ENCODE data around the gene SLC30A2. TPM values are rescaled to one million over a fixed set of nuclear protein-coding genes. Genes with fewer than 3 reads are reported as not detected.

The SLC30A2 gene
- total and polyA plus RNA-seq, 9 of the 15 experiments (the other 6 are each of a cell fraction or from before 2014, with no cell fraction given) = 0.01 to 0.18 (median 0.06) TPM; not detected in 3

GRCh38 chr1:26035203-26035958 lies 10.5 kb downstream of the SLC30A2 start (continued):
- TF ChIP-seq, protein P1, sequence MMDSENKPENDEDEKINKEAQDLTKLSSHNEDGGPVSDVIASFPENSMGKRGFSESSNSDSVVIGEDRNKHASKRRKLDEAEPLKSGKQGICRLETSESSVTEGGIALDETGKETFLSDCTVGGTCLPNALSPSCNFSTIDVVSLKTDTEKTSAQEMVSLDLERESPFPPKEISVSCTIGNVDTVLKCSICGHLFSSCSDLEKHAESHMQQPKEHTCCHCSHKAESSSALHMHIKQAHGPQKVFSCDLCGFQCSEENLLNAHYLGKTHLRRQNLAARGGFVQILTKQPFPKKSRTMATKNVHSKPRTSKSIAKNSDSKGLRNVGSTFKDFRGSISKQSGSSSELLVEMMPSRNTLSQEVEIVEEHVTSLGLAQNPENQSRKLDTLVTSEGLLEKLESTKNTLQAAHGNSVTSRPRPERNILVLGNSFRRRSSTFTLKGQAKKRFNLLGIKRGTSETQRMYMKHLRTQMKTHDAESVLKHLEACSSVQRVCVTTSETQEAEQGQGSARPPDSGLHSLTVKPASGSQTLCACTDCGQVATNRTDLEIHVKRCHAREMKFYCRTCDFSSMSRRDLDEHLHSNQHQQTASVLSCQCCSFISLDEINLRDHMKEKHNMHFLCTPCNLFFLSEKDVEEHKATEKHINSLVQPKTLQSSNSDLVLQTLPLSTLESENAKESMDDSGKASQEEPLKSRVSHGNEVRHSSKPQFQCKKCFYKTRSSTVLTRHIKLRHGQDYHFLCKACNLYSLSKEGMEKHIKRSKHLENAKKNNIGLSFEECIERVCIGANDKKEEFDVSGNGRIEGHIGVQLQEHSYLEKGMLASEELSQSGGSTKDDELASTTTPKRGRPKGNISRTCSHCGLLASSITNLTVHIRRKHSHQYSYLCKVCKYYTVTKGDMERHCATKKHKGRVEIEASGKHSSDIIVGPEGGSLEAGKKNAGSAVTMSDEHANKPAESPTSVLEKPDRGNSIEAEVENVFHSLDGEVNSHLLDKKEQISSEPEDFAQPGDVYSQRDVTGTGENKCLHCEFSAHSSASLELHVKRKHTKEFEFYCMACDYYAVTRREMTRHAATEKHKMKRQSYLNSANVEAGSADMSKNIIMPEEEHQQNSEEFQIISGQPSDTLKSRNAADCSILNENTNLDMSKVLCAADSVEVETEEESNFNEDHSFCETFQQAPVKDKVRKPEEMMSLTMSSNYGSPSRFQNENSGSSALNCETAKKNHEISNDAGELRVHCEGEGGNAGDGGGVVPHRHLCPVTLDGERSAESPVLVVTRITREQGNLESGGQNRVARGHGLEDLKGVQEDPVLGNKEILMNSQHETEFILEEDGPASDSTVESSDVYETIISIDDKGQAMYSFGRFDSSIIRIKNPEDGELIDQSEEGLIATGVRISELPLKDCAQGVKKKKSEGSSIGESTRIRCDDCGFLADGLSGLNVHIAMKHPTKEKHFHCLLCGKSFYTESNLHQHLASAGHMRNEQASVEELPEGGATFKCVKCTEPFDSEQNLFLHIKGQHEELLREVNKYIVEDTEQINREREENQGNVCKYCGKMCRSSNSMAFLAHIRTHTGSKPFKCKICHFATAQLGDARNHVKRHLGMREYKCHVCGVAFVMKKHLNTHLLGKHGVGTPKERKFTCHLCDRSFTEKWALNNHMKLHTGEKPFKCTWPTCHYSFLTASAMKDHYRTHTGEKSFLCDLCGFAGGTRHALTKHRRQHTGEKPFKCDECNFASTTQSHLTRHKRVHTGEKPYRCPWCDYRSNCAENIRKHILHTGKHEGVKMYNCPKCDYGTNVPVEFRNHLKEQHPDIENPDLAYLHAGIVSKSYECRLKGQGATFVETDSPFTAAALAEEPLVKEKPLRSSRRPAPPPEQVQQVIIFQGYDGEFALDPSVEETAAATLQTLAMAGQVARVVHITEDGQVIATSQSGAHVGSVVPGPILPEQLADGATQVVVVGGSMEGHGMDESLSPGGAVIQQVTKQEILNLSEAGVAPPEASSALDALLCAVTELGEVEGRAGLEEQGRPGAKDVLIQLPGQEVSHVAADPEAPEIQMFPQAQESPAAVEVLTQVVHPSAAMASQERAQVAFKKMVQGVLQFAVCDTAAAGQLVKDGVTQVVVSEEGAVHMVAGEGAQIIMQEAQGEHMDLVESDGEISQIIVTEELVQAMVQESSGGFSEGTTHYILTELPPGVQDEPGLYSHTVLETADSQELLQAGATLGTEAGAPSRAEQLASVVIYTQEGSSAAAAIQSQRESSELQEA (IDR thresholded peaks at IDR 0.05; ENCODE audit: low read depth) = no peak; the same call in 1 of the 2 replicates
- TF ChIP-seq, protein P2, sequence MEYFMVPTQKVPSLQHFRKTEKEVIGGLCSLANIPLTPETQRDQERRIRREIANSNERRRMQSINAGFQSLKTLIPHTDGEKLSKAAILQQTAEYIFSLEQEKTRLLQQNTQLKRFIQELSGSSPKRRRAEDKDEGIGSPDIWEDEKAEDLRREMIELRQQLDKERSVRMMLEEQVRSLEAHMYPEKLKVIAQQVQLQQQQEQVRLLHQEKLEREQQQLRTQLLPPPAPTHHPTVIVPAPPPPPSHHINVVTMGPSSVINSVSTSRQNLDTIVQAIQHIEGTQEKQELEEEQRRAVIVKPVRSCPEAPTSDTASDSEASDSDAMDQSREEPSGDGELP (CRISPR knock-in tag; IDR thresholded peaks at IDR 0.05; ENCODE audit: borderline replicate concordance) = 0 out of 2 replicates have a peak, but pooled peaks have one; percentile 43
- TF ChIP-seq PCBP2 (IDR thresholded peaks at IDR 0.05; ENCODE audit: low read depth, low read length, poor library complexity, severe bottlenecking) (no peak), ZNF24 (IDR thresholded peaks at IDR 0.05) (peak; percentile 31; the same call in 1 of the 2 replicates), VEZF1 (CRISPR knock-in tag; IDR thresholded peaks at IDR 0.05) (no peak; the same call in 1 of the 2 replicates), BRF1 (IDR thresholded peaks at IDR 0.05; ENCODE audit: borderline replicate concordance, extremely low read depth, insufficient read length) (no peak), TOE1 (IDR thresholded peaks at IDR 0.05; ENCODE audit: borderline replicate concordance) (peak; percentile 66; the same call in 1 of the 2 replicates), TOE1 (CRISPR knock-in tag; IDR thresholded peaks at IDR 0.05; ENCODE audit: borderline replicate concordance, low read depth) (0 out of 2 replicates have a peak, but pooled peaks have one; percentile 43), ETV1 (tag; conservative IDR thresholded peaks at IDR 0.05; ENCODE audit: low read depth) (no peak), SIN3B (IDR thresholded peaks at IDR 0.05; ENCODE audit: low read depth) (peak; percentile 51; the same call in 1 of the 2 replicates), KDM1A (IDR thresholded peaks at IDR 0.05) (no peak), FOXA1 (IDR thresholded peaks at IDR 0.05; ENCODE audit: borderline replicate concordance) (no peak), ZNF717 (CRISPR knock-in tag; IDR thresholded peaks at IDR 0.05) (no peak), RBM25 (IDR thresholded peaks at IDR 0.05; ENCODE audit: low read depth, low read length, severe bottlenecking) (peak; percentile 86)
- TF ChIP-seq, protein P3, sequence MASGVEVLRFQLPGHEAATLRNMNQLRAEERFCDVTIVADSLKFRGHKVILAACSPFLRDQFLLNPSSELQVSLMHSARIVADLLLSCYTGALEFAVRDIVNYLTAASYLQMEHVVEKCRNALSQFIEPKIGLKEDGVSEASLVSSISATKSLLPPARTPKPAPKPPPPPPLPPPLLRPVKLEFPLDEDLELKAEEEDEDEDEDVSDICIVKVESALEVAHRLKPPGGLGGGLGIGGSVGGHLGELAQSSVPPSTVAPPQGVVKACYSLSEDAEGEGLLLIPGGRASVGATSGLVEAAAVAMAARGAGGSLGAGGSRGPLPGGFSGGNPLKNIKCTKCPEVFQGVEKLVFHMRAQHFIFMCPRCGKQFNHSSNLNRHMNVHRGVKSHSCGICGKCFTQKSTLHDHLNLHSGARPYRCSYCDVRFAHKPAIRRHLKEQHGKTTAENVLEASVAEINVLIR (CRISPR knock-in tag; IDR thresholded peaks at IDR 0.05) = no peak
